Hematopoietic multipotent progenitor cell treated with erythropoietin and hydrocortisone succinate and interleukin-3 and kit ligand, for 6 days (in vitro differentiated cells): ENCODE results near the gene TIMM10B.
"Not testable (repeated sequence)": the region's sequence is repeated elsewhere in the genome, so short reads cannot be mapped to it uniquely, and the experiment has no call there.

Experiments used
- DNase-seq: peaks from one replicate; pipeline ENCODE4 v3.0.0-alpha.2; 2015

Gene TIMM10B

DNA sequence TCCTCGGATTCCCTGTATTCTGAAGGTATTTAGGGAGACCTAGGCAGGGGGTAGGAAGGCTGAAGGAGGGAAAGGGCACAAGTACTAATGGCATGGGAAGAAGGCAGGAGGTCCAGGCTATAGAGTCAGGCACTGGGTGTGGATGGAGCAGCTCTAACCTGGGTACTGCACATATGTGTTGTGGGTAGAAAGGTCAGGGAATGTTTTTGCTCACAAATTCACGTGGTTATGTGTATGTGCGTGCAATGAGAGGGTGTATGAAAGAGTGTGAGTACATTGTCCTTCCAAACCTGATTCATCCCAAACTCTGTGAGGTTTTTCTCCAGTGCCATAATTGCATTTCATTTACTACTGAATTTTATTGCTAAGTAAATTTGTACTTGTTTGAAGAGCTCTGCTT lies 39.0 kb downstream of the TIMM10B start:
- no peak for DNase-seq

DNA sequence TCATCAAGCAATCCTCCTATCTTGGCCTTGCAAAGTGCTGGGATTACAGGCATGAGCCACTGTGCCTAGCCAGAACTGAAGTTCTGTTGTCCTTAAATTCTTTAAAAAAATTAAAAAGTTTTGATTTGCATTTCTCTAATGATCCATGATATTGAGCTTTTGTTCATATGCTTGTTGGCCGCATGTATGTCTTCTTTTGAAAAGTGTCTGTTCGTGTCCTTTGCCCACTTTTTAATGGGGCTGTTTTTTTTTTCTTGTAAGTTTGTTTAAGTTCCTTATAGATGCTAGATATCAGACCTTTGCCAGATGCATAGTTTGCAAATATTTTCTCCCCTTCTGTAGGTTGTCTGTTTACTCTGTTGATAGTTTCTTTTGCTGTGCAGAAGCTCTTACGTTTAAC lies 40.6 kb downstream of the TIMM10B start:
- DNase-seq, result not testable (repeated sequence)

GRCh38 chr11:6523253-6523652 lies 42.0 kb downstream of the TIMM10B start:
- DNase-seq, result no peak

- DNase-seq, result no peak
These were observed 45.3 kb downstream of the TIMM10B start for GRCh38 chr11:6526411-6527135.

- DNase-seq, result no peak
These were observed 48.0 kb downstream of the TIMM10B start for GRCh38 chr11:6529266-6529665.

- no peak for DNase-seq
These were observed 49.5 kb downstream of the TIMM10B start for GRCh38 chr11:6530848-6531247.

DNA sequence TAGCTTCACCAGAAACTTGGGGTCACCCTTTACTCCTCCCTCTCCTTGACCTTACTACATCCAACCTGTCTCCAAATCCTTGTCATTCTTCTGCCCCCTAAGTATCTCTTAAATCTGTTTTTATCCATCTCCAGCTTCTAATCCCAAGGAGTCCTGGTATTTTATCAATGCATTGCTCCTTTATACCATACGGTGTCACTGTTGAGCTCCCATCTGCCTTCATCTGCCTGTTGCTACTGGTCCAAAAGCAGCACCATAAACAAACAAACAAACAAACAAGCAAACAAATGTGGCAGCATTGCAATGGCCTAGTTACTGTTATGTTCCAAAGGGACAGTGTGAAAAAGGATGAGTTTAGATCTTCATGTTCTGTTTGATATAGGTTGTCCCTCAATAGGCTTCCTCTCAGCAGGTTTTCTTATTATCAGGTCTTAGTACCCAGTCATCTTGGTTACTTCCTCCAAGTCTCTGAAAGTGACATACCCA lies 50.0 kb downstream of the TIMM10B start:
- peak; percentile 78 for DNase-seq
